Measurements from ENCODE around the gene CCDC38. TPM values are rescaled to one million over a fixed set of nuclear protein-coding genes. Genes with fewer than 3 reads are reported as not detected.
A peak's percentile ranks its signal among the peaks of the same experiment; 100 is the strongest.

Gene CCDC38
- total and polyA plus RNA-seq, 10 of the 15 experiments (the other 5 are each of a cell fraction or from before 2014, with no cell fraction given): 0.04 to 0.05 TPM; not detected in 8

DNA sequence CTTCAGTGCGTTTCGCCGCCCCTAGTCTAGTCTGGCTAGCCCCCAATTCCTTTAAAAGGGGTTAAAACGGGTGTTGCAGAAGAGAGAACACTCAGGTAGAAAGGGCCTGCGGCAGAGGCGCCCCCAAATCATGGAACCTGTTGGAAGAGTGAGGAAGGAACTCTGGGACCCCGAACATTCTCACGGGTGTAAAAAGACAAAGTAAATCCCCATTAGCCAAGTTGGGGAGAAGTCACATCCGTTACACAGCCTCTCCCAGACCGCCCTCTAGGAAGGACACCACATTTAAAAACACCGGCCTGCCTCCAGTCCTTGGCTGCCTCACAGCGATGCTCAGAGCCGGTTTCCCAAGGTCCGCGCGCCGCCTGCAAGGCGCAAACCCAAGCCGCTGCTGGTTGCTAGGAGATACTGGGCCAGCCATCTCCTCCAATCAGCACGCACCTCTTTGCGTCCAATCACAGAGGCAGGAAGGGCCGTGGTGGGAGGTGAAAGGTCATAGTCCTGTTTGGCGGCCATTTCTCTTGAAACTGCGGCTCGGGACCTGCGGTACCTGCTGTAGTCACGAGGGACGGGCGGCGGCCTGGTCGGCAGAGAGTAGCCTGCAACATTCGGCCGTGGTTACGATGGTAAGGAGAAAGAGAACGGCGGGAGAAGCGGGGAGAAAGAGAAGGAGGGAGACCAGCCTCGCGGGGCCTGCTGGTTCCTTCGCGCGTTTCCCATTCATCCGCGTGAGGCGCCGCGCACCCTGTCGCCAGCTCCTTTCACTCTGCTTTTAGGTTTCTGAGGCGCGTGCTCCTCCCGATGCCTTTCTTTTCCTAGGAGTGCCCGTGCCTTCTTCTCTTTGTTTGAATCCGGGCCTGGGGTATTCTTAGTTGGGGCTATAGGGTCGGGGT, 83.7 kb downstream of the CCDC38 start, which contains the start of gene SNRPF (continued):
- peak; percentile 27 for TF ChIP-seq MEF2B (IDR thresholded peaks at IDR 0.05; ENCODE audit: partially characterized antibody, poor library complexity, severe bottlenecking)
- TF ChIP-seq, protein P1, sequence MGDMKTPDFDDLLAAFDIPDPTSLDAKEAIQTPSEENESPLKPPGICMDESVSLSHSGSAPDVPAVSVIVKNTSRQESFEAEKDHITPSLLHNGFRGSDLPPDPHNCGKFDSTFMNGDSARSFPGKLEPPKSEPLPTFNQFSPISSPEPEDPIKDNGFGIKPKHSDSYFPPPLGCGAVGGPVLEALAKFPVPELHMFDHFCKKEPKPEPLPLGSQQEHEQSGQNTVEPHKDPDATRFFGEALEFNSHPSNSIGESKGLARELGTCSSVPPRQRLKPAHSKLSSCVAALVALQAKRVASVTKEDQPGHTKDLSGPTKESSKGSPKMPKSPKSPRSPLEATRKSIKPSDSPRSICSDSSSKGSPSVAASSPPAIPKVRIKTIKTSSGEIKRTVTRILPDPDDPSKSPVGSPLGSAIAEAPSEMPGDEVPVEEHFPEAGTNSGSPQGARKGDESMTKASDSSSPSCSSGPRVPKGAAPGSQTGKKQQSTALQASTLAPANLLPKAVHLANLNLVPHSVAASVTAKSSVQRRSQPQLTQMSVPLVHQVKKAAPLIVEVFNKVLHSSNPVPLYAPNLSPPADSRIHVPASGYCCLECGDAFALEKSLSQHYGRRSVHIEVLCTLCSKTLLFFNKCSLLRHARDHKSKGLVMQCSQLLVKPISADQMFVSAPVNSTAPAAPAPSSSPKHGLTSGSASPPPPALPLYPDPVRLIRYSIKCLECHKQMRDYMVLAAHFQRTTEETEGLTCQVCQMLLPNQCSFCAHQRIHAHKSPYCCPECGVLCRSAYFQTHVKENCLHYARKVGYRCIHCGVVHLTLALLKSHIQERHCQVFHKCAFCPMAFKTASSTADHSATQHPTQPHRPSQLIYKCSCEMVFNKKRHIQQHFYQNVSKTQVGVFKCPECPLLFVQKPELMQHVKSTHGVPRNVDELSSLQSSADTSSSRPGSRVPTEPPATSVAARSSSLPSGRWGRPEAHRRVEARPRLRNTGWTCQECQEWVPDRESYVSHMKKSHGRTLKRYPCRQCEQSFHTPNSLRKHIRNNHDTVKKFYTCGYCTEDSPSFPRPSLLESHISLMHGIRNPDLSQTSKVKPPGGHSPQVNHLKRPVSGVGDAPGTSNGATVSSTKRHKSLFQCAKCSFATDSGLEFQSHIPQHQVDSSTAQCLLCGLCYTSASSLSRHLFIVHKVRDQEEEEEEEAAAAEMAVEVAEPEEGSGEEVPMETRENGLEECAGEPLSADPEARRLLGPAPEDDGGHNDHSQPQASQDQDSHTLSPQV (IDR thresholded peaks at IDR 0.05): no peak
- TF ChIP-seq SREBF2 (IDR thresholded peaks at IDR 0.05; ENCODE audit: low read length): no peak
- TF ChIP-seq, protein P2, sequence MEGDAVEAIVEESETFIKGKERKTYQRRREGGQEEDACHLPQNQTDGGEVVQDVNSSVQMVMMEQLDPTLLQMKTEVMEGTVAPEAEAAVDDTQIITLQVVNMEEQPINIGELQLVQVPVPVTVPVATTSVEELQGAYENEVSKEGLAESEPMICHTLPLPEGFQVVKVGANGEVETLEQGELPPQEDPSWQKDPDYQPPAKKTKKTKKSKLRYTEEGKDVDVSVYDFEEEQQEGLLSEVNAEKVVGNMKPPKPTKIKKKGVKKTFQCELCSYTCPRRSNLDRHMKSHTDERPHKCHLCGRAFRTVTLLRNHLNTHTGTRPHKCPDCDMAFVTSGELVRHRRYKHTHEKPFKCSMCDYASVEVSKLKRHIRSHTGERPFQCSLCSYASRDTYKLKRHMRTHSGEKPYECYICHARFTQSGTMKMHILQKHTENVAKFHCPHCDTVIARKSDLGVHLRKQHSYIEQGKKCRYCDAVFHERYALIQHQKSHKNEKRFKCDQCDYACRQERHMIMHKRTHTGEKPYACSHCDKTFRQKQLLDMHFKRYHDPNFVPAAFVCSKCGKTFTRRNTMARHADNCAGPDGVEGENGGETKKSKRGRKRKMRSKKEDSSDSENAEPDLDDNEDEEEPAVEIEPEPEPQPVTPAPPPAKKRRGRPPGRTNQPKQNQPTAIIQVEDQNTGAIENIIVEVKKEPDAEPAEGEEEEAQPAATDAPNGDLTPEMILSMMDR (IDR thresholded peaks at IDR 0.05 in 2 of 3, conservative IDR thresholded peaks at IDR 0.05 in 1 of 3; ENCODE audit: control insufficient read depth in 2 of 3, extremely low read depth in 1 of 3, insufficient read depth in 1 of 3, low read depth in 3 of 3, low read length in 3 of 3): peak; percentile 2 to 16 (median 11); a peak in 1 of 6 replicates
- TF ChIP-seq RB1 (IDR thresholded peaks at IDR 0.05; ENCODE audit: borderline replicate concordance): peak; percentile 82; the same call in 1 of the 2 replicates
- TF ChIP-seq JUNB (IDR thresholded peaks at IDR 0.05): no peak
- TF ChIP-seq MXI1 (IDR thresholded peaks at IDR 0.05; ENCODE audit: low read depth, low read length): peak; percentile 98
- TF ChIP-seq, protein P3, sequence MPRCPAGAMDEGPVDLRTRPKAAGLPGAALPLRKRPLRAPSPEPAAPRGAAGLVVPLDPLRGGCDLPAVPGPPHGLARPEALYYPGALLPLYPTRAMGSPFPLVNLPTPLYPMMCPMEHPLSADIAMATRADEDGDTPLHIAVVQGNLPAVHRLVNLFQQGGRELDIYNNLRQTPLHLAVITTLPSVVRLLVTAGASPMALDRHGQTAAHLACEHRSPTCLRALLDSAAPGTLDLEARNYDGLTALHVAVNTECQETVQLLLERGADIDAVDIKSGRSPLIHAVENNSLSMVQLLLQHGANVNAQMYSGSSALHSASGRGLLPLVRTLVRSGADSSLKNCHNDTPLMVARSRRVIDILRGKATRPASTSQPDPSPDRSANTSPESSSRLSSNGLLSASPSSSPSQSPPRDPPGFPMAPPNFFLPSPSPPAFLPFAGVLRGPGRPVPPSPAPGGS (IDR thresholded peaks at IDR 0.05; ENCODE audit: borderline replicate concordance, insufficient read depth, low read depth, low read length, poor library complexity, severe bottlenecking): no peak
- no peak for TF ChIP-seq ZNF274 (IDR thresholded peaks at IDR 0.05; ENCODE audit: insufficient read depth, insufficient read length)
- TF ChIP-seq YY1 (IDR thresholded peaks at IDR 0.05; ENCODE audit: low read depth, low read length): peak; percentile 99
- no peak for TF ChIP-seq ZZZ3 (IDR thresholded peaks at IDR 0.05; ENCODE audit: control insufficient read depth, insufficient read length, low read depth)
- TF ChIP-seq RCOR1 (conservative IDR thresholded peaks at IDR 0.05; ENCODE audit: low read depth, low read length): no peak
- TF ChIP-seq LARP7 (IDR thresholded peaks at IDR 0.05): peak; percentile 39; the same call in 1 of the 2 replicates
- TF ChIP-seq NR2F1 (conservative IDR thresholded peaks at IDR 0.05): peak; percentile 89
- peak; percentile 98 for TF ChIP-seq NR2C2 (IDR thresholded peaks at IDR 0.05; ENCODE audit: borderline replicate concordance, control insufficient read depth, insufficient read length, low read depth)
- TF ChIP-seq BACH1 (IDR thresholded peaks at IDR 0.05; ENCODE audit: borderline replicate concordance): no peak; the same call in 1 of the 2 replicates
- no peak for TF ChIP-seq ZNF622 (IDR thresholded peaks at IDR 0.05)
- TF ChIP-seq SUPT20H (IDR thresholded peaks at IDR 0.05; ENCODE audit: borderline replicate concordance, control insufficient read depth, low read depth, low read length): no peak
- TF ChIP-seq ASH2L (IDR thresholded peaks at IDR 0.05; ENCODE audit: borderline replicate concordance, low read depth): peak; percentile 76; the same call in 1 of the 2 replicates
- no peak for TF ChIP-seq TCF7 (IDR thresholded peaks at IDR 0.05; ENCODE audit: borderline replicate concordance)
- peak; percentile 51 for TF ChIP-seq RAD51 (IDR thresholded peaks at IDR 0.05)
- TF ChIP-seq ZNF207 (IDR thresholded peaks at IDR 0.05; ENCODE audit: borderline replicate concordance): peak; percentile 51; the same call in 1 of the 2 replicates
- TF ChIP-seq SIX5 (IDR thresholded peaks at IDR 0.05; ENCODE audit: low read depth, low read length, severe bottlenecking): peak; percentile 74

Data from GM12878 (cell line).